GM10847 (cell line): ENCODE data around the gene BRD2.

ENCODE experiments used
- POLR2A ChIP-seq: IDR thresholded peaks from 2 replicates; pipeline ENCODE4 v1.6.1; 2011; ENCODE audit not compliant: insufficient read length; ENCODE audit errors: extremely low read depth

BRD2 gene

GRCh38 chr6:32995448-32995847, 27.1 kb downstream of the BRD2 start:
- no peak for TF ChIP-seq POLR2A

- no peak for TF ChIP-seq POLR2A
Observed at GRCh38 chr6:33000055-33000454, 31.7 kb downstream of the BRD2 start.

GRCh38 chr6:33001685-33002084, 33.3 kb downstream of the BRD2 start:
- TF ChIP-seq POLR2A, result no peak

- TF ChIP-seq POLR2A, result no peak
Observed at GRCh38 chr6:33004940-33005339, 36.5 kb downstream of the BRD2 start.

- TF ChIP-seq POLR2A, result no peak
Observed at GRCh38 chr6:33007831-33008400, 39.5 kb downstream of the BRD2 start.

- TF ChIP-seq POLR2A, result peak; percentile 76
Observed at GRCh38 chr6:33008944-33009861, 40.8 kb downstream of the BRD2 start, which contains the start of gene HLA-DOA. Gene HLA-DOA, minus strand, starts transcription at chr6:33009591.

GRCh38 chr6:33010356-33010755, 42.0 kb downstream of the BRD2 start:
- TF ChIP-seq POLR2A, result no peak

- no peak for TF ChIP-seq POLR2A
Observed at GRCh38 chr6:33013608-33014007, 45.2 kb downstream of the BRD2 start.

- no peak for TF ChIP-seq POLR2A
Observed at GRCh38 chr6:33014841-33015634, 46.6 kb downstream of the BRD2 start.

GRCh38 chr6:33015798-33016197, 47.4 kb downstream of the BRD2 start:
- TF ChIP-seq POLR2A, result no peak

GRCh38 chr6:33017018-33017417, 48.6 kb downstream of the BRD2 start:
- no peak for TF ChIP-seq POLR2A

- no peak for TF ChIP-seq POLR2A
Observed at GRCh38 chr6:33017694-33018353, 49.4 kb downstream of the BRD2 start.

GRCh38 chr6:33018418-33018817, 50.0 kb downstream of the BRD2 start:
- no peak for TF ChIP-seq POLR2A

GRCh38 chr6:33018904-33019303, 50.5 kb downstream of the BRD2 start:
- TF ChIP-seq POLR2A, result no peak

GRCh38 chr6:33019372-33019771, 51.0 kb downstream of the BRD2 start:
- no peak for TF ChIP-seq POLR2A
